H4 (cell line): ENCODE results near the gene TPRX1. TPM values are rescaled to one million over a fixed set of nuclear protein-coding genes. Genes with fewer than 3 reads are reported as not detected.
"Not testable (repeated sequence)": the region's sequence is repeated elsewhere in the genome, so short reads cannot be mapped to it uniquely, and the experiment has no call there.

Experiments
- DNase-seq: peaks from one replicate; pipeline ENCODE4 v3.0.0-alpha.2; 2015; ENCODE audit warnings: low spot score
- total RNA-seq: library from RNA; depleted of rRNA; stranded (reverse); fragments of >200 nt; shearing (Covaris generic); gene quantifications from 2 replicates; pipeline ENCODE4 v1.2.3, GENCODE V29; 2014

The TPRX1 gene
- total RNA-seq, 1 experiment from 2014 or later = not detected

GRCh38 chr19:47766670-47767069 is 37.7 kb downstream of the TPRX1 start:
- DNase-seq = no peak

- DNase-seq = no peak
These were observed 38.1 kb downstream of the TPRX1 start for GRCh38 chr19:47766359-47766620.

- no peak for DNase-seq
These were observed 38.6 kb downstream of the TPRX1 start for GRCh38 chr19:47765523-47766358.

- not testable (repeated sequence) for DNase-seq
These were observed 39.6 kb downstream of the TPRX1 start for GRCh38 chr19:47764705-47765104.

- DNase-seq = no peak
These were observed 41.6 kb downstream of the TPRX1 start for GRCh38 chr19:47762615-47763308.

- DNase-seq = no peak
These were observed 42.2 kb downstream of the TPRX1 start for GRCh38 chr19:47762151-47762550.

- no peak for DNase-seq
These were observed 42.8 kb downstream of the TPRX1 start for GRCh38 chr19:47761566-47761965.

- no peak for DNase-seq
These were observed 43.7 kb downstream of the TPRX1 start for GRCh38 chr19:47760632-47760999.

- DNase-seq = no peak
These were observed 45.9 kb downstream of the TPRX1 start for GRCh38 chr19:47758443-47758804.

GRCh38 chr19:47757617-47758442 is 46.5 kb downstream of the TPRX1 start:
- no peak for DNase-seq

GRCh38 chr19:47756953-47757608 is 47.3 kb downstream of the TPRX1 start:
- no peak for DNase-seq

GRCh38 chr19:47756627-47756929 is 47.8 kb downstream of the TPRX1 start:
- no peak for DNase-seq

GRCh38 chr19:47755762-47756626 is 48.4 kb downstream of the TPRX1 start:
- no peak for DNase-seq

GRCh38 chr19:47755065-47755761 is 49.1 kb downstream of the TPRX1 start:
- no peak for DNase-seq

GRCh38 chr19:47754206-47755064 is 49.9 kb downstream of the TPRX1 start:
- no peak for DNase-seq

- no peak for DNase-seq
These were observed 51.7 kb downstream of the TPRX1 start for GRCh38 chr19:47752440-47753211.
